ENCODE data around the gene INTS11. TPM values are rescaled to one million over a fixed set of nuclear protein-coding genes. Genes with fewer than 3 reads are reported as not detected.
A peak's percentile ranks its signal among the peaks of the same experiment; 100 is the strongest.

Gene INTS11
- total and polyA plus RNA-seq, 9 of the 15 experiments (the other 6 are each of a cell fraction or from before 2014, with no cell fraction given): 3.6 to 183 (median 110) TPM

GRCh38 chr1:1349256-1350012 lies 25.0 kb upstream of the INTS11 start, which contains the start of gene DVL1 (continued):
- TF ChIP-seq ARHGAP35 (IDR thresholded peaks at IDR 0.05; ENCODE audit: partially characterized antibody) (no peak), ZNF444 (CRISPR knock-in tag; IDR thresholded peaks at IDR 0.05) (no peak), POLR2G (IDR thresholded peaks at IDR 0.05; ENCODE audit: low read depth, low read length) (peak; percentile 85), TFE3 (CRISPR knock-in tag; IDR thresholded peaks at IDR 0.05) (no peak), ZNF143 (CRISPR knock-in tag; IDR thresholded peaks at IDR 0.05) (no peak), HMGXB4 (CRISPR knock-in tag; IDR thresholded peaks at IDR 0.05) (peak; percentile 86), CCNT2 (IDR thresholded peaks at IDR 0.05; ENCODE audit: borderline replicate concordance, extremely low read depth, insufficient read length, low read depth, low read length) (peak; percentile 50), SIN3B (IDR thresholded peaks at IDR 0.05; ENCODE audit: low read depth) (peak; percentile 86), CTCF (IDR thresholded peaks at IDR 0.05 in 2 of 3, conservative IDR thresholded peaks at IDR 0.05 in 1 of 3; ENCODE audit: insufficient read depth in 2 of 3, low read depth in 1 of 3, low read length in 3 of 3) (peak; percentile 46 to 75 (median 57); a peak in 5 of 6 replicates), ZBTB9 (CRISPR knock-in tag; IDR thresholded peaks at IDR 0.05) (peak; percentile 89), GABPA (tag; conservative IDR thresholded peaks at IDR 0.05; ENCODE audit: low read depth) (peak; percentile 48), ZNF41 (CRISPR knock-in tag; conservative IDR thresholded peaks at IDR 0.05) (no peak), DMBX1 (CRISPR knock-in tag; IDR thresholded peaks at IDR 0.05; ENCODE audit: borderline replicate concordance) (peak; percentile 60; the same call in 1 of the 2 replicates), HLTF (IDR thresholded peaks at IDR 0.05) (no peak), TEAD4 (IDR thresholded peaks at IDR 0.05; ENCODE audit: low read length) (no peak), TEAD4 (CRISPR knock-in tag; IDR thresholded peaks at IDR 0.05; ENCODE audit: borderline replicate concordance) (no peak), RFX5 (IDR thresholded peaks at IDR 0.05; ENCODE audit: low read depth, low read length) (no peak), JUNB (CRISPR knock-in tag; conservative IDR thresholded peaks at IDR 0.05) (no peak), POU5F1 (IDR thresholded peaks at IDR 0.05; ENCODE audit: borderline replicate concordance, low read depth, low read length, partially characterized antibody) (no peak)

Data from K562 (cell line).